H9 (cell line): Measurements from ENCODE around the gene ACSF3. TPM values are rescaled to one million over a fixed set of nuclear protein-coding genes. Genes with fewer than 3 reads are reported as not detected.
A peak's percentile ranks its signal among the peaks of the same experiment; 100 is the strongest.

ENCODE experiments used
- DNase-seq: peaks from one replicate; pipeline ENCODE4 v3.0.0-alpha.2; 2017
- H2AFZ ChIP-seq: one replicate; pipeline ENCODE4 v1.6.1; 2013; ENCODE audit warnings: mild to moderate bottlenecking, low read length, control low read depth, moderate library complexity
- H2AK5ac ChIP-seq: 2 replicates; pipeline ENCODE4 v1.6.1; 2013; ENCODE audit warnings: low read length, control low read depth, mixed read lengths; ENCODE audit not compliant: insufficient read length
- H2BK120ac ChIP-seq: one replicate; pipeline ENCODE4 v1.6.1; 2013; ENCODE audit warnings: low read depth, mild to moderate bottlenecking, low read length, control low read depth, inconsistent platforms; ENCODE audit not compliant: poor library complexity, severe bottlenecking
- H2BK12ac ChIP-seq: 2 replicates; pipeline ENCODE4 v1.6.1; 2013; ENCODE audit warnings: low read length, control low read depth, mixed read lengths, low read depth; ENCODE audit not compliant: insufficient read length
- H2BK15ac ChIP-seq: 2 replicates; pipeline ENCODE4 v1.6.1; 2013; ENCODE audit warnings: low read depth, low read length, control low read depth
- H2BK20ac ChIP-seq: one replicate; pipeline ENCODE4 v1.6.1; 2013; ENCODE audit warnings: low read depth, mild to moderate bottlenecking, low read length, control low read depth, inconsistent platforms; ENCODE audit not compliant: poor library complexity, severe bottlenecking
- H2BK5ac ChIP-seq: 2 replicates; pipeline ENCODE4 v1.6.1; 2013; ENCODE audit warnings: low read length, control low read depth, mixed read lengths; ENCODE audit not compliant: insufficient read length
- H3K14ac ChIP-seq: 2 replicates; pipeline ENCODE4 v1.6.1; 2013; ENCODE audit warnings: low read length, control low read depth; ENCODE audit not compliant: insufficient read depth
- H3K18ac ChIP-seq: 2 replicates; pipeline ENCODE4 v1.6.1; 2013; ENCODE audit warnings: low read depth, mild to moderate bottlenecking, mixed read lengths, low read length, control low read depth; ENCODE audit not compliant: insufficient read length
- H3K23ac ChIP-seq: 2 replicates; pipeline ENCODE4 v1.6.1; 2013; ENCODE audit warnings: low read length, control low read depth, mixed read lengths, low read depth; ENCODE audit not compliant: insufficient read length
- H3K23me2 ChIP-seq: 2 replicates; pipeline ENCODE4 v1.6.1; 2013; ENCODE audit warnings: low read depth, mild to moderate bottlenecking, mixed read lengths, low read length, control low read depth; ENCODE audit not compliant: insufficient read length, poor library complexity, severe bottlenecking
- H3K27ac ChIP-seq: 2 replicates; pipeline ENCODE4 v1.5.1; 2013; ENCODE audit warnings: low read length, control low read depth, mixed read lengths, low read depth; ENCODE audit not compliant: insufficient read length
- H3K27me3 ChIP-seq: 2 replicates; pipeline ENCODE4 v1.6.1; 2013; ENCODE audit warnings: low read length, control low read depth, inconsistent platforms; ENCODE audit not compliant: insufficient read depth
- H3K4ac ChIP-seq: 2 replicates; pipeline ENCODE4 v1.6.1; 2013; ENCODE audit warnings: low read depth, mild to moderate bottlenecking, control low read depth, inconsistent platforms, low read length, moderate library complexity
- H3K4me1 ChIP-seq: 2 replicates; pipeline ENCODE4 v1.6.1; 2013; ENCODE audit warnings: low read length, control low read depth, inconsistent platforms; ENCODE audit not compliant: insufficient read depth
- H3K4me2 ChIP-seq: 2 replicates; pipeline ENCODE4 v1.6.1; 2013; ENCODE audit warnings: low read length, control low read depth, mixed read lengths; ENCODE audit not compliant: insufficient read length, insufficient read depth
- H3K56ac ChIP-seq: 2 replicates; pipeline ENCODE4 v1.6.1; 2013; ENCODE audit warnings: low read depth, mild to moderate bottlenecking, mixed read lengths, low read length, control low read depth; ENCODE audit not compliant: insufficient read length
- H3K79me1 ChIP-seq: 2 replicates; pipeline ENCODE4 v1.6.1; 2013; ENCODE audit warnings: low read depth, mild to moderate bottlenecking, moderate library complexity, low read length, control low read depth, inconsistent platforms; ENCODE audit not compliant: insufficient read depth, poor library complexity, severe bottlenecking
- H3K79me2 ChIP-seq: 2 replicates; pipeline ENCODE4 v1.6.1; 2013; ENCODE audit warnings: low read length, control low read depth, inconsistent platforms; ENCODE audit not compliant: insufficient read depth
- H3K9ac ChIP-seq: 2 replicates; pipeline ENCODE4 v1.6.1; 2013; ENCODE audit warnings: low read length, control low read depth, mixed read lengths; ENCODE audit not compliant: insufficient read length; ENCODE audit errors: extremely low read depth
- H3K9me3 ChIP-seq: one replicate; pipeline ENCODE4 v1.6.1; 2013; ENCODE audit warnings: low read depth, low read length, inconsistent platforms; ENCODE audit not compliant: control insufficient read depth
- H3T11ph ChIP-seq: one replicate; pipeline ENCODE4 v1.6.1; 2013; ENCODE audit warnings: mild to moderate bottlenecking, low read length, control low read depth, inconsistent platforms
- H4K20me1 ChIP-seq: one replicate; pipeline ENCODE4 v1.6.1; 2013; ENCODE audit not compliant: control insufficient read depth, insufficient read length, insufficient read depth
- H4K5ac ChIP-seq: 2 replicates; pipeline ENCODE4 v1.6.1; 2013; ENCODE audit warnings: low read depth, mild to moderate bottlenecking, mixed read lengths, low read length, control low read depth; ENCODE audit not compliant: insufficient read length
- H4K8ac ChIP-seq: replicated peaks from 2 replicates; pipeline ENCODE4 v1.6.1; 2013; ENCODE audit warnings: low read length, control low read depth, mixed read lengths, low read depth; ENCODE audit not compliant: insufficient read length
- H4K91ac ChIP-seq: 2 replicates; pipeline ENCODE4 v1.6.1; 2013; ENCODE audit warnings: low read depth, mild to moderate bottlenecking, moderate library complexity, mixed read lengths, low read length, control low read depth; ENCODE audit not compliant: insufficient read length
- H3K27ac Mint-ChIP-seq, 3 experiments: 2 replicates in 2 of 3; 3 replicates in 1 of 3; pipeline ENCODE4 v1.8.0; 2020 to 2021; ENCODE audit warnings: mixed read lengths in 3 of 3, mild to moderate bottlenecking in 1 of 3, moderate library complexity in 1 of 3
- H3K27me3 Mint-ChIP-seq: 2 replicates; pipeline ENCODE4 v1.8.0; 2021; ENCODE audit warnings: low read depth, mild to moderate bottlenecking, moderate library complexity, mixed read lengths
- H3K36me3 Mint-ChIP-seq, 3 experiments: 2 replicates in 2 of 3; 3 replicates in 1 of 3; pipeline ENCODE4 v1.8.0; 2020 to 2021; ENCODE audit warnings: low read depth in 3 of 3, mixed read lengths in 3 of 3; ENCODE audit not compliant: insufficient read depth in 1 of 3
- H3K4me1 Mint-ChIP-seq, 2 experiments: 2 replicates each; pipeline ENCODE4 v1.8.0; 2020; ENCODE audit warnings: mixed read lengths in 2 of 2
- H3K4me3 Mint-ChIP-seq, 2 experiments: 2 replicates in 1 of 2; 3 replicates in 1 of 2; pipeline ENCODE4 v1.8.0; 2020 to 2021; ENCODE audit warnings: mild to moderate bottlenecking in 2 of 2, mixed read lengths in 2 of 2, moderate library complexity in 1 of 2
- H3K9me3 Mint-ChIP-seq, 2 experiments: 2 replicates in 1 of 2; 3 replicates in 1 of 2; pipeline ENCODE4 v1.8.0; 2020; ENCODE audit warnings: mild to moderate bottlenecking in 2 of 2, mixed read lengths in 2 of 2, moderate library complexity in 1 of 2
- CTCF ChIP-seq: fragments of 200-600 bp; sonication (generic); conservative IDR thresholded peaks from 3 replicates; pipeline ENCODE4 v1.8.0; 2021; ENCODE audit warnings: antibody characterized with exemption, mild to moderate bottlenecking
- WGBS: extraction: QIAGEN DNeasy Blood & Tissue Kit; methylation state at CpG from one replicate; pipeline ENCODE4 v1.1.7; 2013; ENCODE audit warnings: missing lambda C conversion rate, low lambda C conversion rate, mixed read lengths; ENCODE audit not compliant: insufficient read length; ENCODE audit errors: extremely low coverage; 5-methylcytosine and 5-hydroxymethylcytosine counted together
- total RNA-seq: library from RNA; stranded (reverse); gene quantifications from 2 replicates; pipeline ENCODE4 v1.2.1, GENCODE V29; 2021

Gene ACSF3
- total RNA-seq, 1 experiment from 2014 or later = 31.3 TPM

DNA sequence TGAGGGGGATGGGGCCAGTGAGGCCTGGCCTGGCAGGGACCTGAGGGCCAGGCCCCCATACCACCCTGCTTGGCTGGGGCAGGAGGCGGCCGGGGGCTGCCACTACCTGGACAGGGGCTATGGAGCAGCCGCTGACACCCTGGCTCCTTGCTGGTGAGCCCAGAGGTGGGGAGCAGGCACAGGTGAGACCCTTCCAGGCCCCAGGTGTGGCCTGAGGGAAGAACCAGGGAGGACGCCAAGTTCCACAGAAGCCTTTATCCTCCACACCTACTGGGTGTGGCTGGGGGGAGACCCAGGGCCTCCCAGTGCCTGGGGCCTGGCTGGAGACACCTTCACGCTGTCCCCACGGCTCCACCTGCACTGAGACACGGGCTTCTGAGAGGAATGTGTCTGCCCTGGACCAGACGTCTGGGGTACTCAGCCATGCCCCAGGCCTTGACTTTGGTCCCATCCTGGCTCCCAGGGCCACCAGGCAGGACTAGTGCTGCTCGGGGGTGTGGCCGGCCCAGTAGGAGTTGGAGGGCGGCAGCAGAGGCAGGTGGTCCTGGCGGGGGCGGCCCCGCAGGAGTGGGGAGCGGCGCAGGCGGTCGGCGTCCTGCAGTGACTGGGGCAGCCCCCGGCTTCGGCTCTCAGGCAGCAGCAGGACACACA lies 102.0 kb downstream of the ACSF3 start:
- Histone ChIP-seq H3K79me2 (no peaks in the 10 kb centered on the region), H3K4me1 (no peaks in the 10 kb centered on the region), H3T11ph (no peak overlapping the region), H3K9ac (no peak overlapping the region), H3K56ac (no peak overlapping the region), H2BK20ac (no peak overlapping the region), H3K4me2 (no peak overlapping the region), H4K5ac (no peak overlapping the region), H2BK12ac (no peak overlapping the region), H4K91ac (no peak overlapping the region), H2BK120ac (no peak overlapping the region), H3K18ac (no peak overlapping the region), H3K23ac (no peak overlapping the region), H4K8ac (no peak overlapping the region), H2BK15ac (no peak overlapping the region), H3K23me2 (peaks cover 11% of the 10 kb centered on the region), H3K27ac (no peak overlapping the region), H2AFZ (no peak overlapping the region), H3K9me3 (no peaks in the 10 kb centered on the region), H2BK5ac (no peak overlapping the region), H3K14ac (no peak overlapping the region), H3K4ac (no peak overlapping the region), H3K27me3 (no peaks in the 10 kb centered on the region; the same call in 1 of the 2 replicates), H2AK5ac (no peak overlapping the region), H3K79me1 (no peaks in the 10 kb centered on the region), H4K20me1 (no peaks in the 10 kb centered on the region)
- peaks cover 5% of the 10 kb centered on the region in 2 experiments; a peak in 2 of 5 replicates for H3K9me3 Mint-ChIP-seq
- no peak overlapping the region for H3K4me3 Mint-ChIP-seq
- no CpG with 5 or more reads among the region's 21 CpGs for WGBS
- no peak for TF ChIP-seq CTCF
- H3K4me1 Mint-ChIP-seq = peaks cover 5 to 8% of the 10 kb centered on the region in 2 experiments; a peak in 2 of 4 replicates
- H3K27ac Mint-ChIP-seq = no peak overlapping the region
- peak; percentile 25 for DNase-seq
- no peaks in the 10 kb centered on the region for H3K36me3 Mint-ChIP-seq
- peaks cover 36% of the 10 kb centered on the region for H3K27me3 Mint-ChIP-seq
